ENCODE measurements around the gene SLC7A1.

GRCh38 chr13:29534083-29534482 lies 61.4 kb downstream of the SLC7A1 start:
- TF ChIP-seq, protein P1, sequence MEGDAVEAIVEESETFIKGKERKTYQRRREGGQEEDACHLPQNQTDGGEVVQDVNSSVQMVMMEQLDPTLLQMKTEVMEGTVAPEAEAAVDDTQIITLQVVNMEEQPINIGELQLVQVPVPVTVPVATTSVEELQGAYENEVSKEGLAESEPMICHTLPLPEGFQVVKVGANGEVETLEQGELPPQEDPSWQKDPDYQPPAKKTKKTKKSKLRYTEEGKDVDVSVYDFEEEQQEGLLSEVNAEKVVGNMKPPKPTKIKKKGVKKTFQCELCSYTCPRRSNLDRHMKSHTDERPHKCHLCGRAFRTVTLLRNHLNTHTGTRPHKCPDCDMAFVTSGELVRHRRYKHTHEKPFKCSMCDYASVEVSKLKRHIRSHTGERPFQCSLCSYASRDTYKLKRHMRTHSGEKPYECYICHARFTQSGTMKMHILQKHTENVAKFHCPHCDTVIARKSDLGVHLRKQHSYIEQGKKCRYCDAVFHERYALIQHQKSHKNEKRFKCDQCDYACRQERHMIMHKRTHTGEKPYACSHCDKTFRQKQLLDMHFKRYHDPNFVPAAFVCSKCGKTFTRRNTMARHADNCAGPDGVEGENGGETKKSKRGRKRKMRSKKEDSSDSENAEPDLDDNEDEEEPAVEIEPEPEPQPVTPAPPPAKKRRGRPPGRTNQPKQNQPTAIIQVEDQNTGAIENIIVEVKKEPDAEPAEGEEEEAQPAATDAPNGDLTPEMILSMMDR (conservative IDR thresholded peaks at IDR 0.05): no peak
- TF ChIP-seq EZH2 (IDR thresholded peaks at IDR 0.05; ENCODE audit: low read depth): no peak
